ENCODE results near the gene SKI. TPM values are rescaled to one million over a fixed set of nuclear protein-coding genes. Genes with fewer than 3 reads are reported as not detected.

SKI gene
- polyA plus RNA-seq, 1 donor = 53.8 TPM

- DNase-seq (ENCODE audit: low read depth) = no peak
These were observed 109.4 kb downstream of the SKI start for GRCh38 chr1:2337501-2337900.

GRCh38 chr1:2339206-2340085 lies 111.3 kb downstream of the SKI start:
- DNase-seq (ENCODE audit: low read depth) = no peak

- no peak for DNase-seq (ENCODE audit: low read depth)
These were observed 112.2 kb downstream of the SKI start for GRCh38 chr1:2340086-2340917.

DNA sequence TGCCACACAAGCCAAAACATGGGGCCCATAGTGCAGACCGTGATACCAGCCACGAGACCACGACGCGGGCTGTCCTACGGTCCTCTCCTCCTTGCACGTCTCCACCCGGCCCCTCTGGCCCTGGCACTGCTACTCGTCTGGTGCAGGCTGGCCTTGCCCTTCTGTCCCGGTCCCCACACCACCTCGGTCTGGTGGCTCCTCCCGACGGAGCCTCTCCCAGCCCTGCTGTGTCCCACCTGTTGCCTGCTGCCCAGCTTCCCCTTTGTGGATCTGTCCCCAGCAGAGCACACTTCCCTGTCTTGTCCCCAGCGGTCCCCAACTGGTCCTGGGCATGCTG lies 112.8 kb downstream of the SKI start:
- no peak for DNase-seq (ENCODE audit: low read depth)

DNA sequence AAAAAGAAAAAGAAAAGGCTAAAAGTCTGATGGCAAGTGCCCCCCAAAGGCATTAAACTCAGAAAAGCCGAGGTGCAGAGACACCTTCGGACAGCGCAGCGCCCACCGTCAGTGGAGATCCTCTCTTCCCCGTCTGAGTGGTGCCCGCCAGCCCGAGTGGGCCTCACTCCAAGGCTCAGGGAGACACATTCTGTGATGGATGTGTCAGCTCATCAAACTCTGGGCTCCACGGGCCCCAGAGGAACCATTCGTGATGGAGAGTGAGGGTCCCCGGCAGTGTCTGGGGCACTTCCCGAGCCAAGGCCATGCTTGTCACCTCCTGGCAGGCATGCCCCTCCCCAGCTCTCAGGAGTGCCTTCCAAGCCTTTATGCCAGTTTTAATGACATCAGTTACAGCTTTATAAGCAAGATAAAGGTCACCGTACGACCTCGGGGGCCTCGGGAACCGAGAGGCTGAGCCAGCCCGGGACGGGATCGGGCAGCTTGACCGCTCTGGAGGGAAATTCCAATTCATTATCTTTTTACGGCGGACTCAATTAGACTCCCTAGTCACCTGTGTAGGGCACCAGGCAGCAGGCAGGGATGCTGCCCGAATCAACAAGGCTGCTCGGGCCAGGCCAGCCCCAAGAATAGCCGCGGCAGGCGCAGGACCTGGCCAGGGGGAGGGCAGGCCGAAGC lies 113.7 kb downstream of the SKI start:
- no peak for DNase-seq (ENCODE audit: low read depth)

- no peak for DNase-seq (ENCODE audit: low read depth)
These were observed 114.4 kb downstream of the SKI start for GRCh38 chr1:2342384-2343022.

DNA sequence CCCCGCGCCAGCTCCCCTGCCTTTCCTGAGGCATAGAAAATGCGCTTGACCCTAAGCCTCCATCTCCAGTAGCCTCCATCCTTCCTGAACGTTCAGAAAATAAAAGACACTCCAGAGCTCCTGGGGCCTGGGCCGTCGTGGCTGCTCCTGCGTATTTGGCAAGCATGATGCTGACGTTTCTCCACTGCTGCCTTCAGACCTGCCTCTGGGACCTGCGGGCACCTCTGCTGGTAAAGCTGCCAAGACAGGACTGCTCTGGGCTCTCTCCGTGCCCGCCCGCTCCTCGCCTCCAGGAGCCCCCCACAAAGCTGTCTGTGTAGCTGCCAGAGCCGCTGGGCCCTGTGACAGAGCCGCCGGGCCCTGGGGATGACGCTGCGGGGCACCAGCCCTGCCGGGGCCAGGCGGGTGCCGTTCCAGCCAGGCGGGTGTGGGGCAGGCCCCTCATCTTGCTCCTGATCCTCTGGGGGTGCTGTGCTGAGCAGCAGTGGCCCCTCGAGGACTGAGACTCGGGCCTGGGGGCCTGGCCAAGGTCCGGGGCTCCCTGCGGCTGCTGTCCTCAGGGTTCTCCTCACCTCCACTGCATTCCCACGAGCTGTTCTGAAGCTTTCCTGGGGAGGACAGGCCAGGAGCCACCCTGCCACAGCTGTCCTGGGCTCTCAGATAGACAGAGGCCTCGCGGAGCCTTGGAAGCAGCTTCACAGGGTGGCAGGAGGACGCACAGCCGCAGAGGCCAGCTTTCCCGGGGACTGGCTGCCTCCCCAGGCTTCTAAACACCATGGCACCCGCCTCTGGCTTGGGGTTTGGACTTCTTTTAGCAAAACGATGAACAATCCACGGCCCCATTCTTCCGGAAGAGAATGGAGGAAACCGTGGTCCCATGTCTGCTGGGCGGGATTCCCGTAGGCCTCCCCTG lies 115.2 kb downstream of the SKI start:
- no peak for DNase-seq (ENCODE audit: low read depth)

DNA sequence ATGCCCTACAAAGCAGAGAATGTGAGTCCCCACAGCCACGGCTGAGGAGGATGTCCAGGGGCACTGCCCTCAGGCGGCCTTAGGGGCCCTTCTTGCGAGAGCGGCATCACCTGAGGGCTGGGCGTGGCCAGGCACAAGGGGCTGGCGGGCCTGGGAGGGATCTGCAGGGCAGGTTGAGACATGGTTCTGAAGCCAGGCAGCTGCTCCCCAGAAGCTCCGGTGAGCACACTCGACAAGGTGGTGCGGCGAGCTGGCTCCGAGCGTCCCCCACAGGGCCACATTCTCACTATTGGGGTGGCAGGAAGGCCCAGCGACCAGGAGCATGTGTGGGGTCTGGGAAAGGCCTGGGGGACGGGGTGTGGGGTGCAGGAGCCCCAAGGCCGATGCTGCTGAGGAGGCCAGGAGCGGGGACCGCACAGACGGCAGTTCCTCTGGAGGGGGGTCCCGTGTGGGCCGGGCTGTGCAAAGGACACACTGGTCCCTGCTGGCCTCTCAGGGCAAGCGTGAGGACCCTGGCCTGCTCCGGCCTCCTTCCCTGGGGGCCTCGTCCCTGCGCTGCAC lies 116.1 kb downstream of the SKI start:
- DNase-seq (ENCODE audit: low read depth) = no peak

GRCh38 chr1:2344744-2345296 lies 116.7 kb downstream of the SKI start:
- DNase-seq (ENCODE audit: low read depth) = no peak

GRCh38 chr1:2345297-2346075 lies 117.4 kb downstream of the SKI start:
- no peak for DNase-seq (ENCODE audit: low read depth)

- DNase-seq (ENCODE audit: low read depth) = no peak
These were observed 118.7 kb downstream of the SKI start for GRCh38 chr1:2346691-2347408.

DNA sequence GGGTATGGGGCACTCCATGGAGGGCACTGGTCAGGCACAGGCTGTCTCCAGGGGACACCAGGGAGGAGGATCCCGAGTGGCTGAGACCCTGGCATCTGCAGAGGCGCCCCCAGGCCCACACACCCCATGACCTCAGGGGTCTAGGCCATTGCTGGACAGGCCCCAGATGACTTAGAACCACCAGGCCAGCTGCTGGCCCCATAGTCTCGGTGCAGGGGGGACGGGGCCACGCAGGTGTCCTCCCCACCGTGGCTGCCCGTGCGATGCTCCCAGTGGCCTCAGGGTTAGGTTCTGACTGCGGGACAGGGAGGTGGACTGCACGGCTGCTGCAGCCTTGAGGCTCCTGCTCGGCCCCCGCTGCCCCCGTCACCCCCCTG lies 119.3 kb downstream of the SKI start:
- no peak for DNase-seq (ENCODE audit: low read depth)

GRCh38 chr1:2347896-2348295 lies 119.8 kb downstream of the SKI start:
- no peak for DNase-seq (ENCODE audit: low read depth)

GRCh38 chr1:2348346-2349325 lies 120.5 kb downstream of the SKI start:
- no peak for DNase-seq (ENCODE audit: low read depth)

- DNase-seq (ENCODE audit: low read depth) = no peak
These were observed 121.7 kb downstream of the SKI start for GRCh38 chr1:2349806-2350205.

GRCh38 chr1:2350501-2350900 lies 122.4 kb downstream of the SKI start:
- DNase-seq (ENCODE audit: low read depth) = no peak

- DNase-seq (ENCODE audit: low read depth) = no peak
These were observed 123.0 kb downstream of the SKI start for GRCh38 chr1:2350911-2351655.
